OCI-LY1 (cell line): ENCODE measurements around the gene HLF.

Source experiments
- H2AFZ ChIP-seq: fragments of 200-600 bp; sonication (generic), shearing (Covaris generic); 2 replicates; pipeline ENCODE4 v1.6.0; 2014; ENCODE audit warnings: antibody characterized with exemption, mild to moderate bottlenecking, low read length
- H3F3A ChIP-seq: fragments of 200-600 bp; sonication (generic), shearing (Covaris generic); 2 replicates; pipeline ENCODE4 v1.6.0; 2014; ENCODE audit warnings: mild to moderate bottlenecking, antibody characterized with exemption, low read length, moderate library complexity; ENCODE audit not compliant: insufficient read depth
- H3K27ac ChIP-seq: fragments of 200-600 bp; sonication (generic); 2 replicates; pipeline ENCODE4 v1.5.1; 2014; ENCODE audit warnings: low read length, mixed run types, mild to moderate bottlenecking, low read depth; ENCODE audit not compliant: poor library complexity, severe bottlenecking
- H3K27me3 ChIP-seq: fragments of 200-600 bp; sonication (generic); 2 replicates; pipeline ENCODE4 v1.6.0; 2014; ENCODE audit warnings: antibody characterized with exemption, mild to moderate bottlenecking, low read length, moderate library complexity; ENCODE audit not compliant: insufficient read depth
- H3K36me3 ChIP-seq: fragments of 200-600 bp; sonication (generic); 2 replicates; pipeline ENCODE4 v1.6.1; 2014; ENCODE audit warnings: mild to moderate bottlenecking, antibody characterized with exemption, low read length, moderate library complexity, mixed read lengths; ENCODE audit not compliant: insufficient read depth
- H3K4me1 ChIP-seq: fragments of 200-600 bp; sonication (generic); 2 replicates; pipeline ENCODE4 v1.5.1; 2014; ENCODE audit warnings: mild to moderate bottlenecking, low read length, moderate library complexity; ENCODE audit not compliant: insufficient read depth, severe bottlenecking
- H3K4me2 ChIP-seq: fragments of 200-600 bp; sonication (generic), shearing (Covaris generic); 2 replicates; pipeline ENCODE4 v1.6.1; 2014; ENCODE audit warnings: low read length
- H3K4me3 ChIP-seq: fragments of 200-600 bp; sonication (generic); 2 replicates; pipeline ENCODE4 v1.5.1; 2014; ENCODE audit warnings: low read length, low read depth, mild to moderate bottlenecking, mixed read lengths; ENCODE audit not compliant: poor library complexity, severe bottlenecking
- H3K79me2 ChIP-seq: fragments of 200-600 bp; shearing (Covaris generic); 2 replicates; pipeline ENCODE4 v1.6.1; 2016; ENCODE audit warnings: mixed run types, low read length, mixed read lengths; ENCODE audit not compliant: insufficient read depth
- H3K9ac ChIP-seq: fragments of 200-600 bp; sonication (generic), shearing (Covaris generic); 2 replicates; pipeline ENCODE4 v1.6.1; 2014; ENCODE audit warnings: mild to moderate bottlenecking, low read length, mixed read lengths
- H3K9me2 ChIP-seq: fragments of 200-600 bp; sonication (generic), shearing (Covaris generic); 2 replicates; pipeline ENCODE4 v1.6.1; 2014; ENCODE audit warnings: low read depth, mild to moderate bottlenecking, low read length, mixed read lengths
- H3K9me3 ChIP-seq: fragments of 200-600 bp; shearing (Covaris generic); 2 replicates; pipeline ENCODE4 v1.6.1; 2014; ENCODE audit warnings: low read length, mixed read lengths
- H4K20me1 ChIP-seq: fragments of 200-600 bp; sonication (generic), shearing (Covaris generic); 2 replicates; pipeline ENCODE4 v1.6.0; 2016; ENCODE audit warnings: mild to moderate bottlenecking, low read length; ENCODE audit not compliant: insufficient read depth
- CTCF ChIP-seq: fragments of 200-600 bp; sonication (generic), shearing (Covaris generic); IDR thresholded peaks from 2 replicates; pipeline ENCODE4 v1.5.1; 2017; ENCODE audit warnings: mild to moderate bottlenecking, antibody characterized with exemption, low read length, moderate library complexity, mixed read lengths
- EZH2 ChIP-seq: fragments of 200-600 bp; sonication (generic), shearing (Covaris generic); IDR thresholded peaks from 2 replicates; pipeline ENCODE4 v1.8.0; 2017; ENCODE audit warnings: borderline replicate concordance, mixed run types, mild to moderate bottlenecking, antibody characterized with exemption, low read length, moderate library complexity, mixed read lengths

The HLF gene

GRCh38 chr17:55311767-55312375 lies 47.1 kb downstream of the HLF start:
- H3K27me3 ChIP-seq = 0 out of 2 replicates have a peak, but pooled peaks cover 3% of the 10 kb centered on the region
- no peaks in the 10 kb centered on the region for H3K9me3 ChIP-seq
- H3K4me1 ChIP-seq = no peaks in the 10 kb centered on the region
- no peaks in the 10 kb centered on the region for H4K20me1 ChIP-seq
- no peaks in the 10 kb centered on the region for H3K79me2 ChIP-seq
- no peaks in the 10 kb centered on the region for H3K36me3 ChIP-seq
- no peak for TF ChIP-seq EZH2
- TF ChIP-seq CTCF = no peak
- H3K4me2 ChIP-seq = no peak overlapping the region
- no peak overlapping the region for H3K4me3 ChIP-seq
- H3K27ac ChIP-seq = no peak overlapping the region
- H2AFZ ChIP-seq = no peak overlapping the region
- no peaks in the 10 kb centered on the region for H3F3A ChIP-seq
- H3K9me2 ChIP-seq = no peaks in the 10 kb centered on the region
- H3K9ac ChIP-seq = no peak overlapping the region

GRCh38 chr17:55312852-55313251 lies 48.1 kb downstream of the HLF start:
- no peaks in the 10 kb centered on the region for H3K9me2 ChIP-seq
- H3F3A ChIP-seq = no peaks in the 10 kb centered on the region
- no peaks in the 10 kb centered on the region for H3K9me3 ChIP-seq
- H2AFZ ChIP-seq = no peak overlapping the region
- H3K4me3 ChIP-seq = no peak overlapping the region
- H3K36me3 ChIP-seq = no peaks in the 10 kb centered on the region
- H3K79me2 ChIP-seq = no peaks in the 10 kb centered on the region
- no peaks in the 10 kb centered on the region for H3K4me1 ChIP-seq
- TF ChIP-seq CTCF (no peak), EZH2 (no peak)
- no peaks in the 10 kb centered on the region for H4K20me1 ChIP-seq
- H3K27me3 ChIP-seq = 0 out of 2 replicates have a peak, but pooled peaks cover 3% of the 10 kb centered on the region
- H3K27ac ChIP-seq = no peak overlapping the region
- H3K4me2 ChIP-seq = no peak overlapping the region
- H3K9ac ChIP-seq = no peak overlapping the region

- Histone ChIP-seq H3K27me3 (peaks cover 3% of the 10 kb centered on the region; the same call in 1 of the 2 replicates), H4K20me1 (no peaks in the 10 kb centered on the region), H3F3A (no peaks in the 10 kb centered on the region), H3K4me1 (no peaks in the 10 kb centered on the region), H3K4me3 (no peak overlapping the region), H3K9ac (no peak overlapping the region), H2AFZ (no peak overlapping the region), H3K27ac (no peak overlapping the region), H3K9me2 (no peaks in the 10 kb centered on the region), H3K9me3 (no peaks in the 10 kb centered on the region), H3K4me2 (no peak overlapping the region), H3K79me2 (no peaks in the 10 kb centered on the region), H3K36me3 (no peaks in the 10 kb centered on the region)
- TF ChIP-seq CTCF = no peak
- TF ChIP-seq EZH2 = no peak
Observed at GRCh38 chr17:55314061-55314783, 49.5 kb downstream of the HLF start.
